Activated CD4-positive, alpha-beta T cell treated with anti-CD3 and anti-CD28 coated beads for 4 hours (primary cell): ENCODE measurements around the gene C9orf78.
"Not testable (repeated sequence)": the region's sequence is repeated elsewhere in the genome, so short reads cannot be mapped to it uniquely, and the experiment has no call there.

Experiments used
- DNase-seq, 2 donors: peaks; one replicate each; pipeline ENCODE4 v3.0.0-alpha.2; 2020

The C9orf78 gene

GRCh38 chr9:129809346-129809745 lies 25.7 kb downstream of the C9orf78 start:
- DNase-seq: no peak

DNA sequence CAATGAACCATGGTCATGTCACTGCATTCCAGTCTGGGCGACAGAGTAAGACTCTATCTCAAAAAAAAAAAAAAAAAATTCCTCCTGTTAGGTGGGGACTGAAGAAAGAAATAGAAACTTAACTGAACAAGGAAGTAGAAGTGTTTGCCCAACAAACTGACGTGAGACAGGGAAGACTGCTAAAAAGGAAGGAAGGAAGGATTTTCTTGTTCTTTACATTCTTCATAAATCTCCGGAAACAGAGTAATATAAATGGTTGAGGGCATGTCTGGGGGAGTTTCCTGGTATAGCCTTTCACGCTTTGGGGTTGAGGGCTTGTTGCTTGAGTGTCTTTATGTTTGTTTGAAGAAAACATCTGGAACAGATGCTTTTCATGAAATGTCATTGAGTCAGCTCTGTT lies 29.0 kb downstream of the C9orf78 start:
- no peak for DNase-seq

DNA sequence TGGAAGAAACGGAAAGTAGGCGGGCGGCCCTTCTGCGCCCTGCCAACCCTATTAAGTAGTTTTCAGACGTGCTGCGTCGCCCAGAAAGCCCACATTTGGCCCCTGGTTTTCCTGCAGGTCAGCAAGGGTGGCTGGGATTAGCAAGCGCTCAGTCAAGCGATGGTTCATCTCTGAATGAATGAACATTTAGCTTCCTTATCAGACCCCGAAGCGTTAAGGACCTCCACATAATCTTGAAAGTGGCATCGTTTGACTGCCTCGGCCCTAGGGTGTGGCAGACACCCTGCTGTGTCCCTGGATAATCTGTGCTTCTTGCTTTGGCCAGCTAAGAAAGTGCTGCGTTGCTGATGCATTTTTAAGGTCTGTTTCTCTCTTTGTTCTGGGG lies 31.4 kb downstream of the C9orf78 start:
- no peak for DNase-seq

- DNase-seq: peak; percentile 91 to 96
Measured at GRCh38 chr9:129802833-129803675, 32.0 kb downstream of the C9orf78 start, which contains the start of gene TOR1B. Gene TOR1B, plus strand, starts transcription at chr9:129803184. Its CDS starts 29 bp downstream, at chr9:129803213.

GRCh38 chr9:129801504-129801903 lies 33.6 kb downstream of the C9orf78 start:
- no peak for DNase-seq

DNA sequence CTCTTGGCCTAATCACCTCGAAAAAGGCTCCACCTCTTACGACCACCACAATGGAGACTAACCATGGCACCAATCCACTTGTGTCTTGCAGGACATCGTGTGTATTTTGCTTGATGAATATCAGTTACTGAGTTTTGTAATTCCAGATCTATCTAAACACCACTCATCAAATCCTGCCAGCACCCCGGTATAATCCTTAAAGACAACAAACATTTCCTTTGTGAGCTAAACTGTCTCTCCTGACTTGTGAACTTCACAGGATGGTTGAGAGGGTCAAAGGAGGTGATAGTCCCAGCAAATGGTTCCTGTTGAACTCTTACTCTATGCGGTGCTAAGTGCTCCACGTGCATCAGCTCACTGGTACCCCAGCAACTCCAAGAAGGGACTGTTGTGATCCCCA lies 36.1 kb downstream of the C9orf78 start:
- DNase-seq: no peak

DNA sequence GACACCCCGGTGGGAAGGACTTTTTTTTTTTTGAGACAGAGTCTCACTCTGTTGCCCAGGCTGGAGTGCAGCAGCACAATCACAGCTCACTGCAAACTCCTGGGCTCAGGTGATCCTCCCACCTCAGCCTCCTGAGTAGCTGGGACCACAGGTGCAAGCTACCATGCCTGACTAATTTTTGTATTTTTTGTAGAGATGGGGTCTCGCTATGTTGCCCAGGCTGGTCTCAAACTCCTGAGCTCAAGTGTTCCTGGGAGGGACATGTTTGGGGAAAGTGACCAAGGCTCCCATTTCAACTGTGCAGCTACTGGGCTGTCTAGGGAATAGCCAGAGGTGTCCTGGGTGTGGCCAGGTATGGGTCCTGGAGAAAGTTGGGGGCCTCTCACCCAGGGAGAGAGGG lies 39.0 kb downstream of the C9orf78 start:
- not testable (repeated sequence) for DNase-seq

DNA sequence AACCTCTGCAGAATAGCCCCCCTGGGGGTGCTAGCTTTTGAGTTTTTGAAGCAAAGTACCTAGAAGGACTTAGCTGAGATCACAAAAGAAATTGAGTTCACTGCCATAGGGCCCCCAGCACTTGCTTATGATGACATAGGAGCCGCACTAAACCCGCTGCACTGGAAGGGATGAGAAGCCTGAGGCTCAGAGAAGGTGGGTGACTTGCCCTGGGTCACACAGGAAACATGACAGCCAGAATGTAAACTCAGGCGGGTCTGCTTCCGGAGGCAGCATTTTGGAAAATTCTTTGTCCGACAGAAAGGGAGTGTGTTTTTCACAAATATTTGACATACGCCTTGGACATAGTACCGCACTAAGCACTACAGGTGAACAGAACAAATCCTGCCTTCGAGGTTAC lies 40.5 kb downstream of the C9orf78 start:
- DNase-seq: no peak

GRCh38 chr9:129786481-129786880 lies 48.6 kb downstream of the C9orf78 start:
- no peak for DNase-seq

- no peak for DNase-seq
Measured at GRCh38 chr9:129785866-129786265, 49.2 kb downstream of the C9orf78 start.

GRCh38 chr9:129784970-129785369 lies 50.1 kb downstream of the C9orf78 start:
- DNase-seq: not testable (repeated sequence)

DNA sequence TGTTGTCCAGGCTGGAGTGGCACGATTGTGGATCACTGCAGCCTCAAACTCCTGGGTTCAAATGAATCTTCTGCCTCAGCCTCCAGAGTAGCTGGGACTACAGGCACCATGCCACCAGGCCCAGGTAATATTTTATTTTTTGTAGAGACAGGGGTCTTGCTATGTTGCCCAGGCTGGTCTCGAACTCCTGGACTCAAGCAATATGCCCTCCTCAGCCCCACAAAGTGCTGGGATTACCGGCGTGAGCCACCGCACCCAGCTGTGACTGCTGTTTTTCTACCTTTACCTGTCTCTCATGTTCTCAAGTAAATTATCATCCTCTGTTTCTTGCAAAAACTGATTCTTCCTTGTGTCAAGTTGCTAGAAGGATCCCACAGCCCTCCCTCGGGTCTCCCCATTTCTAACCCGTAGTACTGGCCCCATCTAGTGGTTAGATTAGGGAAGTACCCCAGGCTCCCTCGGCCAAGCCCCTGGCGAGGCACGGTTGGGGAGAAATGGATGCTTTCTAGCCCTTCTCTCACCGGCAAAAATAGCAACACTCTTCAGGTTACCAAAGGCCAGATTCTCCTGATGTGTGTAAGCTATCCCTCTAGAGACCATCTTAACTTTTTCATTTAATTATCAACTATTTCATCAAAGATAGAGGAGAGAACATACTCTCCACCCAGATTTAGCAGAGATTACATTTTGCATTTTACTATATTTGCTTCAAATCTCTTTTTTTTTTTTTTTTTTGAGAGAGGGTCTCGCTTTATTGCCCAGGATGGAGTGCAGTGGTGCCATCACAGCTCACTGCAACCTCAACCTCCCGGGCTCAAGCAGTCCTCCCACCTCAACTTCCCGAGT lies 51.3 kb downstream of the C9orf78 start:
- DNase-seq: peak; percentile 63 to 80

- DNase-seq: no peak
Measured at GRCh38 chr9:129781981-129782380, 53.1 kb downstream of the C9orf78 start.

GRCh38 chr9:129781131-129781530 lies 53.9 kb downstream of the C9orf78 start:
- no peak for DNase-seq

- DNase-seq: no peak
Measured at GRCh38 chr9:129779560-129780190, 55.4 kb downstream of the C9orf78 start.

DNA sequence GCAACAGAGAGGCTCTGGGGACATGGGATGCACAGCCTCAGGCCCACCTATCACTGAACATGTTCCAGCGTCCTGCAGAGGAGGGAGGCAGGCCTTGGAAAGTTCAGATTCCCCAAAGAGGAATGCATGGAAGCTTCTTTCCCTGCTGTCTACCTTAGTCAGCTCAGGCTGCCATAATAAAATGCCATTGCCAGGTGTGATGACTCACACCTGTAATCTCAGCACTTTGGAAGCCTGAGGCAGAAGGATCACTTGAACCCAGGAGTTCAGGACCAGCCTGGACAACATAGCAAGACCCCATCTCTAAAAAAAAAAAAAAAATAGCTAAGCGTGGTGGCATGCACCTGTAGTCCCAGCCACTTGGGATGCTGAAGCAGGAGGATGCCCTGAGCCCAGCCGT lies 56.6 kb downstream of the C9orf78 start:
- DNase-seq: no peak

GRCh38 chr9:129777769-129778130 lies 57.3 kb downstream of the C9orf78 start:
- no peak for DNase-seq
